HG03575 (cell line): ENCODE measurements around the gene MDH1B.

ENCODE experiments used
- ATAC-seq: cut with Tn5 transposase; IDR thresholded peaks from one replicate; pipeline ENCODE4 v1.9.1; 2021; ENCODE audit not compliant: unreplicated experiment, insufficient number of reproducible peaks, low FRiP score; ENCODE audit errors: extremely low read depth

The MDH1B gene

DNA sequence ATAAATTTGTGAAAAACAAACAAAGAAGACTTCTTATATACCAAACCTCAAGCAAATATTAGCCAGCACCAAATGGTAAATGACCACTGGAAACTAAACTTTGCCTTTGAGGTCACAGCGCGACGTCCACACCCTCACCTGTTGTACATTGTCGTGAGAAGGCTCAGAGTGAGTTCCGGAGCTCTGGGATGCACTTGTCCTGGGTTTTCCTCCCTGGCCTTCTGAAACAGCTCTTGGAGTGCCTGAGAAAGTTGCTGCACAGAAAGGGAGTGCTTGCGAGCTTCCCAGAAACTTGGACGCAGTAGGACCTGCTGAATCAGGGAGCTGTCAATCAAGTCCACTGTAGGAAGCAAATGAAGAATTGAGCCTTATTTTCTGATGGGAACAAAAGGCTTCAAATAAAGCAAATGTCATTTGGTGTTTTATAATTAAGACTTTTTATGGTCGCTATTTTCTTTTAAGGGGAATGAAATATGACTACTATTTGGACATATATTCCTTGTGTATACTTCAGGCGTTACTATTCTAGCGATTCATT lies 57.9 kb downstream of the MDH1B start:
- ATAC-seq, result no peak

DNA sequence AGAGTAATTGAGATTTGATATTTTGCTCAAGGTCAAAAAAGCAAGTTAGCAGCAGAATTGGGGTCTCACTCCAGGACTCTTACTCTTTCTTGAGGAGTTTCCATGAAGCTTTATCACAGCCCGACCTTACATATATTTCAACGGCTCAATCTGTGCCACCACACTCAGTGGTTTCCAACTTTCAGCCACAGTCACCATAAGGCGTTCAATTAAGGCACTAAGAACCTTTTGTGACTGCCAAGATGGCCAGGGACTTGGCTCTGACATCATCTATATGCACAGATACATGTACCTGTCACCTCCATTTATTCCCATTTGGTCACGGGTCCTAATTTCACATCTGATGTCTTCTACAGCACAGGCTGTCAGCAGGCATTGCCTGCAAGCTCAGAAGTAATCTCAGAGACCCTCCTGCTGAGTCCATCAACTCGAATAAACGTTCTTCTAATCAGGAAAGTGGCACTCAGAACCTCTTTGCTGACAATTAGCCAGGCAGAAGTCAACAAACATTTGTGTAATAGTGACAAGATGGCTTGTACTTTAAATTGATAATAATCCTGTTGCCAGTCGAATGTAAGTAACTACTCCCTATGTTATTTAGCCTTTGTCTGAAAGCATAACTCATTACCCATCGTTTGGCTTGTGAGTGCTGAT lies 63.0 kb downstream of the MDH1B start:
- no peak for ATAC-seq

DNA sequence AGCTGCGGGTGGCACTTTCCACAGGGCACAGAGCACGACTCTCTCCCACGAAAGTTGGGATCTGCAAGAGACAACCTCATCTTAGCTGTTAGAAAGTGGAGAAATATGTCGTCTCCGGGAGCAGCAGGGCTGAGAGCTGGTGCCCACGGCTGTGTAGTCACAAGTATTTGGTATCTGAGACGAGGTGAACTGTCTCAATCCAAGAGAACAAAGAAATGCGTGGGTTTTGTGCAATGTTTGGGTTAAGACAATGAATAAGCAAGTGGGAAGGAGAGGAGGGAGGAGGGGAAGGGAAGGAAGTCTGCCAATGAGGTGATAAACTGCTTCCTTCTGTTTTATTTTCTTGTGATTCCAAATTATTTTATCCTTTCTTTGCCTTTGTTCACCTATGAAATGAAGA lies 65.0 kb downstream of the MDH1B start:
- ATAC-seq, result no peak

DNA sequence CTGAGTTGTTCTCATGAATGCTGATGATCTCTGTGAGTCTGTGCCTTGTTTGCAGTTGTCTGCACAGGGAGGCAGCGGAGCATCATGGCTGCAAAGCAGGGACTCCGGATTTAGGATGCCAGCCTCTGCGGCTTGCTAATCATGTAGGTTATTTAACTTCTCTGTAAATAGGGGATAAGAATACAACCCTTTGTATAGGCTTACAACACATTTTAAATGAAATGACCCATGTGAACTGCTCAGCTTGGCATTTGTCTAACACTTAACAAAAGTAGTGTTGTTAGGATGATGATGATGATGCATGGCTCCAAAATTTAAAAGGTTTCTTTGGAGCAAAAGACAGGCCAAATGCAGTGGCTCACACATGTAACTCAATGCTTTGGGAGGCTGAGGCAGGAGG lies 66.3 kb downstream of the MDH1B start:
- no peak for ATAC-seq

DNA sequence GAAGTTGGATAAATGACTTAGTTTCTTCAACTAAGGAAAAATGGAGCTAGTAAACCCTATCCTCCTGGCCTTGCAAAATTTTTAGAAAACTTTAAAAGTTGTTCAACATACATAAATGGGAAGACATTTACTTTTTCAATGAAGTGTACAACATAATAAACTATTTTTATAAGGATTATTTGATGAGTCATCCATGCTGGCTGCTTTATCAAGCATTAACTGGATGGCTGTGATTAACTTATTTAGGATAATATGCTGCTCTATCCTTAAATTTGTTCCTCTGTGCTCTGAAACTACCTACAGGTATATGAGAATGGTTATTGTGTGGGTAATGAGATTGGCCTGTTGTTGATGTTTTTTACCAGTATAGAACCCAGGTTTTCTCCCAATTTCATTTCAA lies 68.2 kb downstream of the MDH1B start:
- no peak for ATAC-seq

DNA sequence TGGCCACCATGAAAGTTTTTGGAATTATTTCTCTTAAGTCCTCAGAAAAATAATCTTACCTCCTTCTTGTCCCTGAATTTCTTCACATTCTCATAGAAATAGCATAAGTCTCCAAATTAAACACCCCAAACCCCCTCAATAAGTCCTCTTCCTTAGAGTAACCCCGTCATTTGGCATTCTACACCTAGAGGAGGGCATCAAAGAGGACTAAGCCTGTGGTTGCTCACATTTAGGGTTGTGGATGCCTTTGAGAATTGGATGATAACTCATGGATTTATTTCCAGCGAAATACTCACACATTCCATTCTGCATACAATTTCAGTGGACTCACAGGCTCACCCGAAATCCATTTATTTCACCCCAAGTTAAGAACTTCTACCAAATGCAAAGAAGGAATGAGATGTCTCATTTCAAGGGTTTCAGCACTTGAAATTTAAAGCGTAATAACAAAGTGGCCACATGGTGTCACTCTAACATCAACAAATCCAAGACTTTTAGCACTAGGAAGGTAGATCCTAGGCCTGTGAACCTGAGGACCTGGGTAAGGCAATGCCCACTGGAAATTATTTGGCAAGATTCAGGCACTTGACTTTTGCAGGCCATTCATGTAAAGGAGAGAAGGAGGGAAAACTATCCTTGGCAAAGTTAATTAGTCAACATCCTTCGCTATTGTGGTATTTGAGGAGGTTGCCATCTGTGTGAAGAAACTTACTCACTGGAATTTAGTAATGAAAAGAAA lies 71.6 kb downstream of the MDH1B start:
- ATAC-seq, result no peak

DNA sequence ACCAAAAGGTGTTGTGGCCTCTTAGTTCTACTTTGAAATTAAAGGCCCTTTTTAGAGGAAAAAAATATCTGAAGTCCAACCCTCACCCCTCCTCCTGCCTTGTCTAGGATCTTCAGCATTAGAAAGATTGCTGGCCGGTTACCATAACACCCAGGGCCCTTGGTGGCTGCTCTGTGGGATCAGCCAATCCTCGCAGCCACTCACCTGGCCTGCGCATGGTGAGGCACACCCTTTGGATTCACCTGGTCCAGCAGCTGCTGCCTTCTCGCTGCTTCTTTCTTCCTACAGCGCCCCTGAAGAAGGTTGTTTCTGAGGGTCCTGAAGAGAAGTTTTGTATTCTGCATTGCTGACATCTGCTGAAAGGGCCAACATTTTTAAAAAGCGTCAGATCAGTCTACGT lies 72.2 kb downstream of the MDH1B start:
- no peak for ATAC-seq

DNA sequence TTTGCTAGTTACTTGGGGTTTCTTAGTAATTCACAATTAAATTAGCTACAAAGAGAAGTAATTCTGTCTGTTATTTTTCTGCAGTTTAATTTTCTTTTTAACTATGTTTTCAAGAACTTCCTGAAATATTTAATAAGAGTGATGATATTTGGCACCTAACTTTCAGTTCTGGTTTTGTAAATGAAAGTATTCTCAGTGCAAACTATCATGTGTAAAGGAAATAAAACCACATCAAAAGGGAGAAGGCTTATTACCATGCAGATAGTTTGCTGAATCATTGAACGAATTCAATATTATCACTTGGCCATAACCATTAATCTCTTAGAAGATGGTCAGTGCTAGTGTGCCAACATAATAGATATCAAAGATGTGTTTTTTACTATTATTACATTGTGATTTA lies 76.1 kb downstream of the MDH1B start:
- ATAC-seq, result no peak

DNA sequence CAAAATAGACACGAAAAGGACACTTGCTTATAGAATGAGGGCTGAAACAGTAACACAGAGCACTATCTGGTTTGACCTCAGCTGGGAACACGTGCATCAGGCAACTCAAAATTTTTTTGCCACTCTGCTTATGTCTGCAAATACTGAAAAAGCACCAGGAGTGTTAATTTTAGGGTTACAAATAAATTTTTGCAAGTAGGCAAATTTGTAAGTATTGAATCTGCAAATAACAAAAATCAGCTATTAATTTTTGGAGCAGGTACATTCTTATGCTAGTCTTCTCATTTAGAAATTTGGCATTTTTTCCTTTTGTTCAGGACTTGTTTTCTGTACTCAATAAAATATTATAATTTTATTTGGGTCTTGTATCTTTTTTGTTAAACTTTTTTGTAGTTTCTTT lies 76.7 kb downstream of the MDH1B start:
- ATAC-seq, result no peak
